IPS-NIHi7 (cell line): Measurements from ENCODE around the gene ATAD3C.
"Not testable (repeated sequence)": the region's sequence is repeated elsewhere in the genome, so short reads cannot be mapped to it uniquely, and the experiment has no call there.

ENCODE experiments used
- DNase-seq: peaks from one replicate; pipeline ENCODE4 v3.0.0; 2012; ENCODE audit warnings: mixed read lengths; ENCODE audit errors: extremely low spot score

The ATAD3C gene, protein sequence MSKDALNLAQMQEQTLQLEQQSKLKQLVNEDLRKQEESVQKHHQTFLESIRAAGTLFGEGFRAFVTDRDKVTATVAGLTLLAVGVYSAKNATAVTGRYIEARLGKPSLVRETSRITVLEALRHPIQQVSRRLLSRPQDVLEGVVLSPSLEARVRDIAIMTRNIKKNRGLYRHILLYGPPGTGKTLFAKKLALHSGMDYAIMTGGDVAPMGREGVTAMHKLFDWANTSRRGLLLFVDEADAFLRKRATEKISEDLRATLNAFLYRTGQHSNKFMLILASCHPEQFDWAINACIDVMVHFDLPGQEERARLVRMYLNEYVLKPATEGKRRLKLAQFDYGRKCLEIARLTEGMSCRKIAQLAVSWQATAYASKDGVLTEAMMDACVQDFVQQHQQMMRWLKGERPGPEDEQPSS

DNA sequence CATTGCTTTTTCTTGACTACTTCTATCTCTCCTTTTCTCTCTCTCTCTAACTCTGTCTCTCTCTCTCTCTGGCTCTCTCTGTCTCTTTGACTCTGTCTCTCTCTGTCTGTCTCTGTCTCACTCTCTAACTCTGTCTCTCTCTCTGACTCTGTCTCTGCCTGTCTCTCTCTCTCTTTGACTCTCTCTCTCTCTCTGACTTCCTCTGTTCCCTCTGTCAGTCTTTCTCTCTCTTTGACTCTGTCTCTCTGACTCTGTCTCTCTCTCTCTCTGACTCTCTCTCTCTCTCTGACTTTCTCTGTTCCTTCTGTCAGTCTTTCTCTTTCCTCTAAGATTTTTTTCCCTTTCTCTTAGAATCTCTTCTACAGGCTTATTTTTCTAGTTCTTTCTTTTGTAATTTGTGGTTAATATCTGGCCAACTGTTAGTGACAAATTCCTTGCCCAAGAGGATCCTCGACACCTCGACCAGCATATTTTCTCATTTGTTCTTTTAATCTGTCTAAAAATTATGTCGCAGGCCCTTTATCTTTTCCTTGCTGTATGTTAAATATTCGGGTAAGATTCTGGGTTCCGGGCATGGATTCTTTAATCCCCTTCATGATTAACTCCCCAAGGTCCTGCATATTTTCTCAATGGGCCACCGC lies at the start of gene ATAD3C:
Gene ATAD3C (plus strand): TSS at position 591 of the 641 bp plus-strand sequence. CDS start 995 bp downstream, outside the sequence.
- DNase-seq: no peak

DNA sequence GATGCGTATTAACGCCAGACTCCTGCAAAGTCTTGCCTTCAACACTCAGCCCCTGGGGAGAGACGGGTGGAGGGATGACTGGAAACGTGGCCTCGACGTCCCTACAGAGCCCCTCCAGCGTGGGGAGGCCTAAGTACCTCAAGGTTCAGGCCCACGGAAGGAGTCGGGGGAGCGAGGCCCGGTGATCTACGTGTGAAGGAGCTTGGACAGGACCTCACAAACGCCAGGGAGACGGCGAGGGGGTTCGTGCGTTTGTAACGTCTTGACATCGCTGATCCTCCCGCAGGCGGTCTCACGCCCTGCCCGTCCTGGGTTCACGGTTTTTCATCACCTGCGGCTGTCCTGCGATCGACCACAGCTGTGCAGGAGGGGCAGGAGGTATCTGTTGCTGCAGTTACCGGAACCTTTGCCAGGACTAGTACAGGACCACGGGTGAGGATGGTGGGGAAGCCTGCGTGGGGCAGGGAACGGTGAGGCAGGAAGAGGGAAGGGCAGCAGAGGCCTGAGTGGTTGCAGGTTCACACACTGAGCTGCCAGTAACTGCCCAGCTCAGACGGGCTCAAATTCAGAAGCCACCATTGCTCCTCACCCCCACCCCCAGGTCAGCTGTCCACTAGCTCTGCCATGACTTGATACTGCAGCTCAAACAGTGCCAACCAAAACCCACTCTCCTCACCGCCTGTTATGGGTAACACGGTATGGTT lies 49.5 kb upstream of the ATAD3C start:
- no peak for DNase-seq

DNA sequence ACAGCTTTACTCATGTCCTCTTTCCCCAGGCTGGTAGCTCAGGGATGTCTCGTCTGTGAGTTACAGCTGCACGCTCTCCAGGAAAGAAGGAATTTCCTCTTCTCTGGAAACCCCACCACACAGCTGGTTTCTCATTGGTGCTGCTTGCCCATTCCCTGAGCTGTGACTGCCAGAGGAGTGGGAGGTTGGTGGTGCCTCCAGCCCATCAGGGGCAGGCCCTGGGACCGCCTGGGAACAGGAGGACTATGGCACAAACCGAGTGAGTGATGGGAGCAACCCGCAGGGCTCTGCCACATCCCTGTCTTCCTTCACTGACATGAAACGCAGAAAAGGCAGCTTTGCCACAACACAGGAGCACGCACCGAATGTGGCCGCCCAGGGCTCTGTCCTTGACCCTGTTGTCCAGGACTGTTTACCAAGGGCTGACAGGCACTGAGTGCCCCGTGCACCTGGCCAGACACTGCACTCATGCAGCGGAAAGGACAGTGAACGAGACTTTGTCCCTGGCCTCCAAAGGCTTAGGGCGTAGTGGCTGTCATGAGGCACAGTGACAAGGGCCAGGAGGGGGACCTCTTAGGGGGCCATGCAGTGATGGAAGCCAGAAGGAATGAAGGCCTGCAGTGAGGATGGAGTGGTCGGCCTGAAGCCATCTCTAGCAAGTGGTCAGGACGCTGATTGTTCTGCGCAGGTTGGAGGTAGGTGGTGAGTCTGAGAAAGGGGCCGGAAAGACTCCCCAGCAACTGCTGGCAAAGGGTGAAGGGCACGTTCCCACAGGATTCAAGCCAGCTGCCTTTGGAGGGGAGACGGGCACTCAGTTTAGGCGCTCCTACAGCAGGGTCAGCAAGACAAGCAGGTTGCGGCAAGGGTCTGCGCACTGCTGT lies 48.7 kb upstream of the ATAD3C start:
- no peak for DNase-seq

DNA sequence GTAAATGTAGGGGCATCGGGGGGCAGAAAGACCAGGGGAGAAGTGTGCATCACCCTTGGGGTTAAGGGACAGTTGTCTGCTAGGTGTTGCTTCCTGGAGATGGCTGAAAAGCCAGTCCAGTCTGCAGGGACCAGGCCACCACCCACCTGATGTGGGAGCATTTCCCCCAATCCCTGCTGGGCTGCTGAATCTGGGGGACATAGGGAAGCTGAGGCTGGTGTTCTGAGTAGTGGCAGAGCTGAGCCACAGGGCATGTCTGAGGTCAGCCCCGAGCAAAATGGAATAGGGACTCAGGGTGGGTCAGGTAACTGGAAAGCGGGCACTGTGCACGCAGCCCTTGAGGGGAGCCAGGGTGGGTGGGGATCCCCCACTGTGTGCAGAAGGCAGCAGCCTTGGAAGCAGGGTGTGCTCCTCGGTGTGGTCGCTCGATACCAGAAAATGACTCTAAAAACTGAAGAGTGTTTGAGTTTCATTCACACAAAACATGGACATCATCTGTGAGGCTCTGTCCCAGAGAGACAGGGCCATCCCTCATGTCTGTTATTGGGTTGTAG lies 48.0 kb upstream of the ATAD3C start:
- no peak for DNase-seq

DNA sequence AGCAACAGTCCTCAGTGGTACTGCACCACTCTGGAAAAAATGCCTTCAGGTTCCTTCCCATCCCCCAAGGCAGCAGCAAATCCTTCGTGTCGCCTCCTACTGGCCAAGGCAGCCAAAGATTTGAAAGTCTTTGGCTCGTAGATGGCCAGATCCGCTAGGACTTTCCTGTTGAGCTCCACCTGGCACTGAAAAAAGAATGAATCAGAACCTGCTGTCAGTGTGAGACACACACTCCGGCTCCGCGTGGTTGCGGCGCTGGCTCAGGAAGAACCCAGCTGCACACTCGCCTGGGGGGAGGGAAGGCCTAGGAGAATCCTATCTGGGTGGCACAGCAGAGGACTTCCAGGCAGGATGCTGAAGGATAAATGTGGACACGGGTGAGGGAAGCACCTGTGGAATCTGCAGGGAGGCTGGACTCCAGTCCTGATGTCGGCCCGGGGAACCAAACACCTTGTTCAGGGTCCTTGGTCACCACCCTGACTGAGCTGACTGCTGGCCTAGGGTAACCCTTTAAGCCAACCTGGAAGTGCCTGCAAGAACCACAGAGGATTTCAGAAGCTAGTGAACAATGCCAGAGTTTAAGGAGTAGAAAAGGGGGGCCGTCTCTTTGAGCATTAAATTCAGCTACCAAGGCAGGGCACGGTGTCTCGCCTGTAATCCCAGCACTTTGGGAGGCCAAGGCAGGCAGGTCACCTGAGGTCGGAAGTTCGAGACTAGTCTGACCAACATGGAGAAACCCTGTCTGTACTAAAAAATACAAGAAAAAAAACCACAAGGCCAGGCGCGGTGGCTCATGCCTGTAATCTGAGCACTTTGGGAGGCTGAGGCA lies 47.2 kb upstream of the ATAD3C start:
- DNase-seq: peak; percentile 64

DNA sequence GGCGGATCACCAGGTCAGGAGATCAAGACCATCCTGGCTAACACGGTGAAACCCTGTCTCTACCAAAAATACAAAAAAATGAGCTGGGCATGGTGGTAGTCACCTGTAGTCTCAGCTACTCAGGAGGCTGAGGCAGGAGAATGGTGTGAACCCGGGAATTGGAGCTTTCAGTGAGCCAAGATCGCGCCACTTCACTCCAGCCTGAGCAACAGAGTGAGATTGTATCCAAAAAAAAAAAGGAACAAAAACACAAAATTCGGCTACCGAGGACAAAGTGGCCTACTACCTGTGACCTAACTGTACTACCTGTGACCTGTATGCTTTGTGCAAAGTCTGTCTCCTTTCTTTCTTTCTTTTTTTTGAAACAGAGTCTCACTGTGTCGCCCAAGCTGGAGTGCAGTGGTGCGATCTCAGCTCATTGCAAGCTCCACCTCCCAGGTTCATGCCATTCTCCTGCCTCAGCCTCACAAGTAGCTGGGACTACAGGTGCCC lies 46.5 kb upstream of the ATAD3C start:
- DNase-seq: not testable (repeated sequence)

DNA sequence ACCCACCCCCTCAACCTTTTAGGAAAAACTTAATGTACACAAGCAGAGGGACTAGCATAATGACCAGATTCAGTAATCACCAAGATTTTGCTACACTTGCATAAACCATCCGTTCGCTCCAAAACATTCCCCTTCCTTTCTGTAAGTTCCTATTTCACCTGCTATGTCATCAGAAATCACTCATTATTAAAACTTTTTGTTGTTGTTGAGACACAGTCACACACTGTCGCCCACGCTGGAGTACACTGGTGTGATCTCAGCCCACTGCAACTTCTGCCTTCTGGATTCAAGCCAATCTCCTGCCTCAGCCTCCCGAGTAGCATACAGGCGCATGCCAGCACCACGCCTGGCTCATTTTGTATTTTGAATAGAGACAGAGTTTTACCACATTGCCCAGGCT lies 45.8 kb upstream of the ATAD3C start:
- no peak for DNase-seq

DNA sequence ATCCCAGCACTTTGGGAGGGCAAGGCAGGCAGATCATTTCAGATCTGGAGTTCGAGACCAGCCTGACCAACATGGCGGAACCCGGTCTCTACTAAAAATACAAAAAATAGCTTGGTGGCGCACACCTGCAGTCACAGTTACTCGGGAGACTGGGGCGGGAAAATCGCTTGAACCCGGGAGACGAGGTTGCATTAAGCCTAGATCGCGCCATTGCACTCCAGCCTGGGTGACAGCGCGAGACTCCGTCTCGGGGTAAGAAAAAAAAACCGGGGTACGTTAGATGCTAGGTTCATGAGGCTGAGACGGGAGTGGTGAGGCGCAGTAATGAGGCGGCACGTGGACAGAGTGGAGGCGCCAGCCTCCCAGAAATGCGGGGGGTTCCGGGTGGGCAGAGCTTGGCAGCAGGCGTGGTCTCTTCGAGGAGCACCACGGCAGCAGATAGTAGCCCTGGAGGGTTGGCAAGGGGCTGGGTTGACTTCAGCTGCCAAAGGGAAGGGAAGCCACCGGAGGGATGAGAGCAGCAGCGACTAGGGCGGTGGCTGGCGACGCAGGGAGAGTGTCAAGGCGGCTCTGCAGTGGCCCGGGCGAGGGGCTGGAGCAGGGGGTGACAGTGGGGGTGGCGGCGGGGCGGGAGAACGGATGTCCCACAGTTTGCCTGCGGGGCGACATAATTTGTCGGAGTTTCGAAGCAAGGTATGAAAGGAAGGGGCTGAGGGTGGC lies 43.2 kb upstream of the ATAD3C start:
- no peak for DNase-seq

DNA sequence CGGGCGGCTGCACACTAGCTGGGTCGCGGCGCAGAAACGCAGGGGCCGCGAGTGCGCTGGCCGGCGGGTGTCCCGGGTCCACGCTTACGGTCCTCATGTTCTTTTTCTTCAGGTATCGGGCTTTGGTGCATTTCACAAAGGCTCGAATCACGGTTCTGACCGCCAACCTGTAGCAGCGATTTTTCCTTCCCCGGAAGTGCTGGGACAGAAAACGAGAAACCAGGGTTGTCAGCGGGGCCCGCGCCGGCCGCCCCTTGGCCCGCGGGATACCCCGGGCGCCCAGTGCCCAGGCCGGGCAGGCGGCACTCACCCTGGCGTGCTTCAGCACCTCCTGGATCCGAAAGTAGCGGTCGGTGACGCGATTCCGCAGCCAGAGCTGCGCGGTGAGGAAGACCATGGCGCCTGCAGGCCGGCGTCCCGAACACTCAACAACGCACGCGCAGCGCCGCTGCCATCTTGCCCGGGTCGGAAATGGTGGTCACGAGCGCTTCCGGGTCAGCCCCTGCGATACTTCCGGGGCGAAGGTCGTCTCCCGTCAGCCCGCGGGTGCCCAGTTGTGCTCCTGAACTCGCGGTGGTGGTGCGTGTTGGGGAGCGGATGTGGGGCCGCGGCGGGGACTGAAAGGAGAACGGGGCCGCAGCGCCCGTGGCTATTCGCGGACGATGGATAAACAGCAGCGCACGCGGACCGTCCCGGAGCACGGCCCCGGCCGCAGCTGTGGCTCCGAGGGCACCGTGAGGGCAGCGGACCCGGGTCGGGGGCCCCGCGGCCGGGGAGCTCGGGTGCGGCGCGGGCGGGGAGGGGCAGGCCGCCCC lies 42.5 kb upstream of the ATAD3C start, which contains the start of gene MRPL20:
Gene MRPL20 (minus strand): TSS at position 473 of the 815 bp plus-strand sequence. CDS start 76 bp downstream, at position 397.
- DNase-seq: peak; percentile 89

DNA sequence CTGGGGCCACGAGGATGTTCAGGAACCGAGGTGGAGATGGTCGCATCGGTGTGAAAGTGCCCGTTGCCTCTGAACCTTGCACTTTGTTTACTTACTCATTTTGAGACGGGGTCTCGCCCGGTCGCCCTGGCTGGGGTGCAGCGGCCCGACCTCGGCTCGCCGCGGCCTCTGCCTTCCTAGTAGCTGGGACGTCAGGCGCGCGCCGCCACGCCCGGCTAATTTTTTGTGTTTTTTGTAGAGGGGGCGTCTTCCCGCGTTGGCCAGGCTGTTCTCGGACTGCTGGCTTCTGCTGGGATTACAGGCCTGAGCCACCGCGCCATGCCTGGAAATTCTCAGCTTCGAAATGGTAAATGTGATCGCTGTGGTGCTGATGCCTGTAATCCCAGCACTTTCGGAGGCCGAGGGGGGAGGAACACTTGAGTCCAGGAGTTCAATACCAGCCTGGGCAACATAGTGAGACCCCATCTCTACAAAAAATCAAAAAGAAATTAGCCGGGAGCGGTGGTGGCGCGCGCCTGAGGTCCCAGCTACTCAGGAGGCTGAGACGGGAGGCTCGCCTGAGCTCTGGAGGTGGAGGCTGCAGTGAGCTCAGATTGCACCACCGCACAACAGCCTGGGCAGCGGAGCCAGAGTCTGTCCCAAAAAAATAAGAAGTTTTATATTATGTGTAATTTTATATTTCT lies 41.7 kb upstream of the ATAD3C start:
- DNase-seq: no peak

DNA sequence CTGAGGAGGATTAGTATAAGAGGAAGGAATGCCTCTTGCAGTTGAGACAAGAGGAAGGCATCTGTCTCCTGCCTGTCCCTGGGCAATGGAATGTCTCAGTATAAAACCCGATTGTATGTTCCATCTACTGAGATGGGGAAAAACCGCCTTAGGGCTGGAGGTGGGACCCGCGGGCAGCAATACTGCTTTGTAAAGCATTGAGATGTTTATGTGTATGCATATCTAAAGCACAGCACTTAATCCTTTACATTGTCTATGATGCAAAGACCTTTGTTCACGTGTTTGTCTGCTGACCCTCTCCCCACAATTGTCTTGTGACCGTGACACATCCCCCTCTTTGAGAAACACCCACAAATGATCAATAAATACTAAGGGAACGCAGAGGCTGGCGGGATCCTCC lies 39.3 kb upstream of the ATAD3C start:
- not testable (repeated sequence) for DNase-seq

DNA sequence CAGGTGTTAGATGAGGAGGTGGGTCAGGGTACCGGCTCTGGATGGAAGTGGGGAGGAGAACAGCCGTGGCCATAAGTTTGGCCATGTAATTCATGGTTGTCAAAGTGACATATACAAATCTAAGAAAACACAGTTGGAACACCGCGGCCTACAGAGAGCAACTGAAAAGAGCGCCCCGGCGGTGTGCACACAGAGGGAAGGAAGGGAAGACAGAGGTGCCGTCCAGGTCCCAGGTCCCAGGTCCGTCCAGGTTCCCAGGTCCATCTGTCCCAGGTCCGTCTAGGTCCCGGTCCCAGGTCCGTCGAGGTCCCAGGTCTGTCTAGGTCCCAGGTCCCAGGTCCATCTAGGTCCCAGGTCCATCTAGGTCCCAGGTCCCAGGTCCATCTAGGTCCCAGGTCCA lies 37.9 kb upstream of the ATAD3C start:
- DNase-seq: no peak

DNA sequence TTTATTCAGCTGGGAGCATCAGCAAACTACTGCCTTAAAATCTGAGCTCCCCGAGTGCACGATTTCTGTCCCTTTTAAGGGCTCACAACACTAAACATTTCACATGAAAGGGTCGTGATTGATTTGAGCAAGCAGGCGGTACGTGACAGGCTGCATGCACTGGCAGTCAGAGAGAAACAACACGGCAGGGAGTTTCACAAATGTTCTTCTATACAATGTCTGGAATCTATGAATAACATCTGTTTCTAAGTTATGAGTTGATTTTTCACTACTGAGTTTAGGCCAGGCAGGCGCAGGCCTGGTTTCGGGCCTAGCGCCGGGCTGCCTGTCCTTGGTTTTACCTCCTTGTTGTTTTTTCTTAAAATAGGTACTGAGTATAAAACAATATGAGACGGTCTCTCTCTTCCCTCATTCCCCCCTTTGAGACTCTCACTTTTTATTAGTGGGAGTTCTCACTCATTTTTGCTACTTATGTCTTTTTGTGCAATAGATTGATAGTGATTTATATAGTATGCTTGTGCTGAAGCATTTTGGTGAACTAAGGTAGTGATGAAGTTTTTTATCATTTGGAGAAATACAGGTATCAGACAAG lies 37.1 kb upstream of the ATAD3C start:
- not testable (repeated sequence) for DNase-seq

DNA sequence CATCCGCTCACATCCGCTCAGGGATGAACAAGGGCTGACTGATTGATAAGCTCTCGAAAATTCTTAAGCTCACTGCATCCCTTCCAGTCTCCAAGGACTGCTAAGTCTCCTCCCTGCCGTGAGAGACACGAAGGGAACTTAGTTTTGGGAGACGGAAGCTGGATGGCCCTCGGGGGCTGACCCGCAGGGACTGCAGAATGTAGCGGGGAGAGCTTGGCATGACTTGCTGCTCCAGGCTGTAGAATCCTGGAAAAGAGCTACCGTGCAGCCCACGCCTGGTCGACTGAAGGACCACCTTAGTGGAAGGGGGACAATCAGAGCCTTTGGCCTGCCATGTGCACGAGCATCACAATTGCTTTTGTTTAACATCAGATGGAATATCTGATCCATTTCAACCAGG lies 33.7 kb upstream of the ATAD3C start:
- no peak for DNase-seq

DNA sequence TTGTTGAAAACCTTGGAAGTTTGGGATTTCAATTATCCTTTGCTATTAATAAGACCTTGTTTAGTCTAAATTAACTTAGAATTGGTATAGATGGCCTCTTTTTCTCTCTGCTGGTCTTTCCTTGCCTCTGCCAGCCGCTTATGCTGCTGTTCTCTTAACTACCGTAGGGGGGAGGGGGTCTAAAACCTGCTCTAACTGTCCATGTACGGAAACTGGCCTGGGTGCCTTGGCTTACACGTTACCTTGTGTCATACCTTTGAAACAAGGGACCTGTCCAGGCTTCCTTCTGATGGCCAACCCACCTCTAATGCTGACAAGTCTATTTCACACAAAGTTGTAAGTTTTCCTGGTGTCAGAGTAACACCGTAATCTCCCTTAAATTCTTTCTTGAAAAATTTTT lies 32.1 kb upstream of the ATAD3C start:
- DNase-seq: not testable (repeated sequence)

DNA sequence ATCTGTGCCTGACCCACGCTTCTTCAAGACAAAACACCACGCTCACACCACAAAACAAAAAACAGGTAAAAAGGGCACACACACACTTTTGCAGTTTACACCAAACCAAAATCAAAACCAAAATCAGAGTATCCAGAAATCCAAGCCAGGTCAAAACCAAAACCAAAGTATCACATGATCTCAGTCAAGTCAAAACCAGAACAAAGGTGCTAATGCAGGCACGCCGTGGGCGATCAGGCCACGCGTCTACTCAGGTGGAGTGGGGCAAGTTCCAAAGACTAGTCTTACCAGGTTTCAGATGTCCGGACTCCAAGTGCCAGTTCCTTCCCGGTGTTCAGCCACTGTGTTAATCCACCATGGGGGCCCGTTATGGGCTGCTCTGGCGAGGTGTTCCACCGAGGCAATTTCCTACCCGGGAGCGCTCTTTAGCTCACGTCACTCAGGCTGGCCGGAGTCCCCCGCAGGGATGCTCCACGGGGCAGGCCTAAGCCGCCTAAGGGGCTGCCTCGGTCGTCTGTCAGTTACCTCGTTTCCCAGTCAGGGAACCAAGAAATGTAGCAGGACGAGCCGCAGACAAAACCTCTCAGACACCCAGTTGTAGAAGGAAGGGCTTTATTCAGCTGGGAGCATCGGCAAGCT lies 31.5 kb upstream of the ATAD3C start:
- DNase-seq: not testable (repeated sequence)
